Rectal smooth muscle tissue (tissue), 1 donor: ENCODE measurements around the gene TPRX2.
"Not testable (repeated sequence)": the region's sequence is repeated elsewhere in the genome, so short reads cannot be mapped to it uniquely, and the experiment has no call there.

Experiments
- H3K27ac ChIP-seq: one replicate; pipeline ENCODE4 v1.7.0; 2013; ENCODE audit warnings: low read depth, low read length, inconsistent platforms
- H3K27me3 ChIP-seq: one replicate; pipeline ENCODE4 v1.7.0; 2013; ENCODE audit warnings: low read length; ENCODE audit not compliant: control insufficient read depth, insufficient read depth
- H3K36me3 ChIP-seq: one replicate; pipeline ENCODE4 v1.7.0; 2013; ENCODE audit warnings: low read length; ENCODE audit not compliant: control insufficient read depth, insufficient read depth
- H3K4me1 ChIP-seq: one replicate; pipeline ENCODE4 v1.7.0; 2013; ENCODE audit warnings: low read length; ENCODE audit not compliant: control insufficient read depth, insufficient read depth
- H3K4me3 ChIP-seq: one replicate; pipeline ENCODE4 v1.7.0; 2013; ENCODE audit warnings: low read length
- H3K9ac ChIP-seq: one replicate; pipeline ENCODE4 v1.7.0; 2013; ENCODE audit warnings: low read length

The TPRX2 gene

GRCh38 chr19:47839913-47840312 lies 19.1 kb upstream of the TPRX2 start:
- Histone ChIP-seq H3K4me3 (no peak overlapping the region), H3K9ac (no peak overlapping the region), H3K27ac (no peak overlapping the region), H3K4me1 (no peaks in the 10 kb centered on the region), H3K36me3 (no peaks in the 10 kb centered on the region), H3K27me3 (peaks cover 3% of the 10 kb centered on the region)

- Histone ChIP-seq H3K4me3 (no peak overlapping the region), H3K36me3 (no peaks in the 10 kb centered on the region), H3K4me1 (no peaks in the 10 kb centered on the region), H3K27ac (no peak overlapping the region), H3K9ac (no peak overlapping the region), H3K27me3 (peaks cover 3% of the 10 kb centered on the region)
Measured at GRCh38 chr19:47842941-47843340, 16.1 kb upstream of the TPRX2 start.

GRCh38 chr19:47848425-47848822 lies 10.6 kb upstream of the TPRX2 start:
- Histone ChIP-seq H3K4me1 (no peaks in the 10 kb centered on the region), H3K4me3 (no peak overlapping the region), H3K9ac (no peak overlapping the region), H3K27ac (no peak overlapping the region), H3K36me3 (no peaks in the 10 kb centered on the region), H3K27me3 (peaks cover 9% of the 10 kb centered on the region)

GRCh38 chr19:47848823-47849473 lies 10.1 kb upstream of the TPRX2 start:
- Histone ChIP-seq H3K36me3 (no peaks in the 10 kb centered on the region), H3K4me1 (no peaks in the 10 kb centered on the region), H3K27me3 (peaks cover 13% of the 10 kb centered on the region), H3K4me3 (no peak overlapping the region), H3K9ac (no peak overlapping the region), H3K27ac (no peak overlapping the region)

- no peak overlapping the region for H3K27ac ChIP-seq
- no peak overlapping the region for H3K4me3 ChIP-seq
- no peak overlapping the region for H3K9ac ChIP-seq
- no peaks in the 10 kb centered on the region for H3K4me1 ChIP-seq
- no peaks in the 10 kb centered on the region for H3K36me3 ChIP-seq
- peaks cover 14% of the 10 kb centered on the region for H3K27me3 ChIP-seq
Measured at GRCh38 chr19:47853003-47853402, 6.0 kb upstream of the TPRX2 start.

- H3K9ac ChIP-seq: no peak overlapping the region
- peaks cover 7% of the 10 kb centered on the region for H3K27me3 ChIP-seq
- no peaks in the 10 kb centered on the region for H3K4me1 ChIP-seq
- no peaks in the 10 kb centered on the region for H3K36me3 ChIP-seq
- H3K4me3 ChIP-seq: no peak overlapping the region
- no peak overlapping the region for H3K27ac ChIP-seq
Measured at GRCh38 chr19:47854459-47854858, 4.6 kb upstream of the TPRX2 start.

GRCh38 chr19:47858231-47858630 lies 804 bp upstream of the TPRX2 start:
- not testable (repeated sequence) for H3K9ac ChIP-seq, H3K36me3 ChIP-seq, H3K4me3 ChIP-seq, H3K27me3 ChIP-seq, H3K4me1 ChIP-seq, H3K27ac ChIP-seq

- not testable (repeated sequence) for H3K36me3 ChIP-seq, H3K4me3 ChIP-seq, H3K4me1 ChIP-seq, H3K27ac ChIP-seq, H3K27me3 ChIP-seq, H3K9ac ChIP-seq
Measured at GRCh38 chr19:47859838-47860237, 803 bp downstream of the TPRX2 start.

- Histone ChIP-seq H3K27ac (no peak overlapping the region), H3K4me3 (no peak overlapping the region), H3K27me3 (no peaks in the 10 kb centered on the region)
Measured at GRCh38 chr19:47860602-47861297, 1.7 kb downstream of the TPRX2 start.

GRCh38 chr19:47861630-47862029 lies 2.6 kb downstream of the TPRX2 start:
- Histone ChIP-seq H3K9ac (no peak overlapping the region), H3K27me3 (no peaks in the 10 kb centered on the region), H3K27ac (no peak overlapping the region), H3K4me3 (no peak overlapping the region), H3K4me1 (no peaks in the 10 kb centered on the region), H3K36me3 (no peaks in the 10 kb centered on the region)

More at GRCh38 chr19:47860602-47861297, 1.7 kb downstream of the TPRX2 start:
- no peaks in the 10 kb centered on the region for H3K36me3 ChIP-seq
- H3K9ac ChIP-seq: no peak overlapping the region
- no peaks in the 10 kb centered on the region for H3K4me1 ChIP-seq

- Histone ChIP-seq H3K4me1 (no peaks in the 10 kb centered on the region), H3K4me3 (no peak overlapping the region), H3K27ac (no peak overlapping the region), H3K36me3 (no peaks in the 10 kb centered on the region), H3K9ac (no peak overlapping the region), H3K27me3 (no peaks in the 10 kb centered on the region)
Measured at GRCh38 chr19:47863514-47863936, 4.5 kb downstream of the TPRX2 start.

- H3K4me3 ChIP-seq: no peak overlapping the region
- no peaks in the 10 kb centered on the region for H3K4me1 ChIP-seq
- H3K27ac ChIP-seq: no peak overlapping the region
Measured at GRCh38 chr19:47865166-47865565, 6.1 kb downstream of the TPRX2 start.

GRCh38 chr19:47878906-47879305 lies 19.9 kb downstream of the TPRX2 start:
- H3K9ac ChIP-seq: no peak overlapping the region
- H3K4me1 ChIP-seq: no peaks in the 10 kb centered on the region
- no peaks in the 10 kb centered on the region for H3K27me3 ChIP-seq
- no peak overlapping the region for H3K27ac ChIP-seq
- no peaks in the 10 kb centered on the region for H3K36me3 ChIP-seq
- H3K4me3 ChIP-seq: no peak overlapping the region

More at GRCh38 chr19:47865166-47865565, 6.1 kb downstream of the TPRX2 start:
- H3K9ac ChIP-seq: no peak overlapping the region
- H3K27me3 ChIP-seq: no peaks in the 10 kb centered on the region
- H3K36me3 ChIP-seq: no peaks in the 10 kb centered on the region
